Breast epithelium (tissue), 4 donors: ENCODE measurements around the gene GDF10. TPM values are rescaled to one million over a fixed set of nuclear protein-coding genes. Genes with fewer than 3 reads are reported as not detected.

Experiments
- DNase-seq, 2 donors: peaks; one replicate each; pipeline ENCODE4 v3.0.0-alpha.2; 2019; ENCODE audit warnings: low spot score in 2 of 2
- H3K27ac ChIP-seq, 2 donors: fragments of 200-600 bp; sonication (generic) in 1 of 2; one replicate each; pipeline ENCODE4 v1.5.1; 2016 to 2019; ENCODE audit warnings: mild to moderate bottlenecking in 1 of 2
- H3K27me3 ChIP-seq, 2 donors: fragments of 200-600 bp; sonication (generic) in 1 of 2; one replicate each; pipeline versions ENCODE4 v1.5.1 to v1.6.0; 2017 to 2019; ENCODE audit warnings: control low read depth in 1 of 2, mild to moderate bottlenecking in 1 of 2
- H3K36me3 ChIP-seq: fragments of 200-600 bp; one replicate; pipeline ENCODE4 v1.5.1; 2019
- H3K4me1 ChIP-seq, 2 donors: fragments of 200-600 bp; sonication (generic); one replicate each; pipeline ENCODE4 v1.5.1; 2016 to 2019; ENCODE audit warnings: control low read depth in 1 of 2
- H3K4me3 ChIP-seq, 3 donors: fragments of 200-600 bp; sonication (generic); 1 replicate in 2 of 3; 2 replicates in 1 of 3; pipeline ENCODE4 v1.5.1; 2016 to 2019; ENCODE audit warnings: mild to moderate bottlenecking in 3 of 3, moderate library complexity in 2 of 3
- H3K9me3 ChIP-seq, 2 donors: fragments of 200-600 bp; sonication (generic) in 1 of 2; one replicate each; pipeline ENCODE4 v1.5.1; 2016 to 2019; ENCODE audit warnings: control low read depth in 1 of 2
- CTCF ChIP-seq, 3 donors: fragments of 450-650 bp; IDR thresholded peaks; one replicate each; pipeline ENCODE4 v1.5.1; 2016 to 2017; ENCODE audit warnings: antibody characterized with exemption in 3 of 3, mild to moderate bottlenecking in 3 of 3, moderate library complexity in 3 of 3
- POLR2A ChIP-seq: fragments of 450-650 bp; IDR thresholded peaks from one replicate; pipeline ENCODE4 v1.6.1; 2016; ENCODE audit warnings: antibody characterized with exemption, mild to moderate bottlenecking, moderate library complexity
- POLR2AphosphoS5 ChIP-seq, 3 donors: sonication (generic); formaldehyde crosslinking; IDR thresholded peaks; one replicate each; pipeline ENCODE4 v1.6.1; 2017; ENCODE audit warnings: antibody characterized with exemption in 3 of 3
- intact Hi-C: fragments of 100-400 bp; cut with DNase I; formaldehyde crosslinking; loops from one replicate; pipeline ENCODE4 v1.15.1; 2023; ENCODE audit warnings: low total_unique reads
- total RNA-seq, 3 donors: library from RNA; depleted of rRNA; stranded (reverse); fragments of >200 nt; gene quantifications; one replicate each; pipeline ENCODE4 v1.1.0, GENCODE V29; 2016

Gene GDF10
- total RNA-seq, 3 donors from 2014 or later, result 2.0 to 12.3 (median 2.0) TPM

GRCh38 chr10:47354900-47355299, 54.9 kb downstream of the GDF10 start:
- no peak for TF ChIP-seq POLR2A
- no peak for TF ChIP-seq POLR2AphosphoS5 (IDR thresholded peaks at IDR 0.05)
- no peak for TF ChIP-seq CTCF (IDR thresholded peaks at IDR 0.05)
- intact Hi-C loops, result no loop called here

GRCh38 chr10:47356708-47357107, 56.7 kb downstream of the GDF10 start:
- no peaks in the 10 kb centered on the region for H3K9me3 ChIP-seq
- H3K36me3 ChIP-seq, result no peaks in the 10 kb centered on the region
- no peak overlapping the region for H3K27ac ChIP-seq
- no peak overlapping the region for H3K4me3 ChIP-seq
- DNase-seq, result no peak
- no peaks in the 10 kb centered on the region for H3K4me1 ChIP-seq
- TF ChIP-seq CTCF (IDR thresholded peaks at IDR 0.05), result no peak
- TF ChIP-seq POLR2A, result no peak
- no peaks in the 10 kb centered on the region for H3K27me3 ChIP-seq
- intact Hi-C loops, result no loop called here

More at GRCh38 chr10:47354900-47355299, 54.9 kb downstream of the GDF10 start:
- H3K27ac ChIP-seq, result no peak overlapping the region
- H3K4me1 ChIP-seq, result no peaks in the 10 kb centered on the region
- H3K9me3 ChIP-seq, result no peaks in the 10 kb centered on the region
- H3K36me3 ChIP-seq, result no peaks in the 10 kb centered on the region
- no peak for DNase-seq
- no peak overlapping the region for H3K4me3 ChIP-seq
- no peaks in the 10 kb centered on the region for H3K27me3 ChIP-seq

- TF ChIP-seq POLR2A (no peak), CTCF (IDR thresholded peaks at IDR 0.05) (no peak), POLR2AphosphoS5 (IDR thresholded peaks at IDR 0.05) (no peak)
- intact Hi-C loops, result no loop called here
- no peaks in the 10 kb centered on the region for H3K9me3 ChIP-seq
- no peak overlapping the region for H3K27ac ChIP-seq
- H3K36me3 ChIP-seq, result no peaks in the 10 kb centered on the region
- no peaks in the 10 kb centered on the region for H3K4me1 ChIP-seq
- DNase-seq, result no peak
- H3K4me3 ChIP-seq, result no peak overlapping the region
- no peaks in the 10 kb centered on the region for H3K27me3 ChIP-seq
These were observed 57.2 kb downstream of the GDF10 start for GRCh38 chr10:47357131-47357582.

- no peak overlapping the region for H3K27ac ChIP-seq
- no peaks in the 10 kb centered on the region for H3K27me3 ChIP-seq
- intact Hi-C loops, result no loop called here
- DNase-seq, result peak in 1 of 2 donors; percentile 0
- H3K9me3 ChIP-seq, result no peaks in the 10 kb centered on the region
- TF ChIP-seq POLR2AphosphoS5 (IDR thresholded peaks at IDR 0.05) (no peak), CTCF (IDR thresholded peaks at IDR 0.05) (no peak), POLR2A (no peak)
- H3K4me1 ChIP-seq, result no peaks in the 10 kb centered on the region
- H3K36me3 ChIP-seq, result no peaks in the 10 kb centered on the region
- H3K4me3 ChIP-seq, result no peak overlapping the region
These were observed 57.9 kb downstream of the GDF10 start for GRCh38 chr10:47357911-47358310.

GRCh38 chr10:47358457-47358856, 58.5 kb downstream of the GDF10 start:
- no peak for TF ChIP-seq POLR2AphosphoS5 (IDR thresholded peaks at IDR 0.05)
- TF ChIP-seq POLR2A, result no peak
- TF ChIP-seq CTCF (IDR thresholded peaks at IDR 0.05), result no peak
- Histone ChIP-seq H3K9me3 (no peaks in the 10 kb centered on the region), H3K4me3 (no peak overlapping the region), H3K4me1 (no peaks in the 10 kb centered on the region), H3K27ac (no peak overlapping the region), H3K27me3 (no peaks in the 10 kb centered on the region), H3K36me3 (no peaks in the 10 kb centered on the region)
- DNase-seq, result peak in 1 of 2 donors; percentile 49
- intact Hi-C loops, result no loop called here
